COR-L47 (cell line): ENCODE data around the gene TMEFF2.

Source experiments
- DNase-seq: peaks from one replicate; lab custom pipeline; 2025; lab: John Stamatoyannopoulos, UW

TMEFF2 gene

GRCh38 chr2:191965733-191966132 is 229.0 kb downstream of the TMEFF2 start:
- DNase-seq, result no peak

- no peak for DNase-seq
Observed at GRCh38 chr2:191961556-191961955, 233.2 kb downstream of the TMEFF2 start.

- no peak for DNase-seq
Observed at GRCh38 chr2:191959209-191959608, 235.5 kb downstream of the TMEFF2 start.

DNA sequence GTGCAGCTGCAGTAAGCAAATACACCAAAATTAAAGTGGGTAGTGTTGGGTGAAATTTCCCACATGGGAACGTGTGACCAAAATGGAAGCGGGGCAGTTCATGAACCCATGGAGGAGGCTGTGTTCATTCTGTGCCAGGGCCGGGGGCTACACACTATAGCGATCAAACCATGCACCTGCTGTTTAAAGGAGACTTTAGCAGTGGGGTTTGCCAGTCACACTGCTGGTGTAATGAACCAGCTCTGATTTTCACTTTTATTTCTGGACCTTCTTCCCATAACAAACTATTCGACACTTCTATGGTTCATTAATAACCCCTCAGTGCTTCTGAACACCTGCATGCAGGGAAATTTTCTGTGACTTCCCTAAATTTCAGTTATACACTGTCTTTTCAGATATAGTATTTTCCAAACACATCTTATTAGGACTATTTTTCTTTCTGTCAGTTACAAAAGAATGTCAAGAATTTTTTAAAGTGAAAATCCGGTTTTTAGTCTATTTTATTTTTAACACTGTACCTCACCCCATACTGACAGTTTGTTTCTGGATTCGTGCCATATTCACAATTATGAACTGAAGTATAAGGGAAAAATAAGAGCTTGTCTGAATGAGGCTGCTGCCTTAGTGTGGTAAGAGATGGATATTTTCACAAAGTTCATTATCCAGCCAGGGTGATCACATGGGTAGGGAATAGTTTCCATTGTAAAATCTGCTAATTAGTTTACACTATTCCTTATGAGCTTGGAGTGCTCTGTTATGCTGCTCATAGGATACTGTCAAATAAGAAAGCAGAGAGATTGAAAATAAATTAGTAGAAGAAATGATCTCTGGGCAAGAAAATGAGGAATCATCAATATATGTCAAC is 236.5 kb downstream of the TMEFF2 start:
- DNase-seq, result peak; percentile 2

DNA sequence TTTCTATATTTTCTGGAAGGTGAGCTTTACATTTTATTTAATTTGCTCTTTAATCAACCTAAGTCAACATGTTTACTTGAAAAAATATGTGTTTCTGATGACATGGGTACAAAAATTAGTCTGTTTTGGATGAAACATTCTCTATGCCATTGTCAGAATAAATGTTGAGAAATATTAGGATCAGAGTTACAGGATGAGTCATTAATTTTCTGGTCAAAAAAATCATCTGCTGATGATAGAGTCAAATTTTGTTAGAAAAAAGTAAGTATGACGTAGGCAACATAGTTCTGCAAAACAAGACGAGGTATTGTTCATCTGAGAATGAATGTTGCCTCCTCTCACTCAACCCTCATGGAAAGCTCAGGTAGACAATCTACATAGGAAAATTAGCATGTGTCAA is 240.3 kb downstream of the TMEFF2 start:
- DNase-seq, result no peak

DNA sequence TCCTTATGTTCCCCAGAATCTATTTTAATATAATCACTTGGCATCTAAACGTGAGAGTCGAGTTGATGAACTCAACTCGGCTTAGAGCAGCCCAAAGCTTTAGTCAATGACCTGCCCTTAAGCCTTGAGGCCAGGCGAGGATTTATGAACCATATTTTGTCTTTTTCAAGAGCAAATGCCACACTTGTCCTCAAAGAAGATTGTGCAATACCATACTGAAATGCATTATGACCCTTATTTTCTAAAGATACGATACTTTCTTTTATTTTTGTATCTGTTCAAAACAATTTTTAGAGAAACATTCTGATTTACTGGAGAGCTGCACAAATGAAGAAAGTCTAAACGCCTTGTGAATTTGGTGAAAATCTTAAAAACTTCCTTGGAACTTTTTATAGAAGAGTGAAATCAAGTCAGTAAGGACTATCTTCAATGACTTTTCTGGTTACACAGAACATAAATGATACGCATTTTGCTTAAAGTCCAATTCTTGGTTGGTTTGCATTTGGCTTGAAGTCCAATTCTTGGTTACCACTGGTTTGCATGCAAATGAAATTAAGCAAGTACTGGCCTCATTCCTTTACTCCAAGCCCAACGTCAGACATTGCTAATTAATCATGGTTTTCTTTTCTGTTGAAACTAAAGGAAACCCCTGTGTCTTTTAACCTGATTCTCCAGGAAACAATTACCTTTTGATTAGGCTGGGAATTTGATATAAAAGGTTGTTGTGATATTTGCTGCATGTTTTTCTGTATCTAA is 242.0 kb downstream of the TMEFF2 start:
- no peak for DNase-seq

GRCh38 chr2:191951832-191952231 is 242.9 kb downstream of the TMEFF2 start:
- DNase-seq, result no peak

- DNase-seq, result no peak
Observed at GRCh38 chr2:191951376-191951775, 243.4 kb downstream of the TMEFF2 start.

GRCh38 chr2:191950132-191950874 is 244.4 kb downstream of the TMEFF2 start:
- DNase-seq, result no peak

DNA sequence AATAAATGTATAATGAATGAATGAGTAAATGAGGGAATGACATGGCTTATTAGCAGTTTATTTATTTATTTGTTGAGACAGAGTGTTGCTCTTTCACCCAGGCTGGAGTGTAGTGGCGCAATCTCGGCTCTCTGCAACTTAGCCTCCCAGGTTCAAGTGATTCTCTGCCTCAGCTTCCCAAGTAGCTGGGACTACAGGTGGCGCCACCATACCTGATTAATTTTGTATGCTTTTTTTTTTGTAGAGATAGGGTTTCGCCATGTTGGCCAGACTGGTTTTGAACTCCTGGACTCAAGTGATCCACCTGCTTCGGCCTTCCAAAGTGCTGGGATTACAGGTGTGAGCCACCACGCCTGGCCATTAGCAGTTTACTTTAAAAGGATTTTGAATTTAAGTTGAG is 247.5 kb downstream of the TMEFF2 start:
- no peak for DNase-seq

DNA sequence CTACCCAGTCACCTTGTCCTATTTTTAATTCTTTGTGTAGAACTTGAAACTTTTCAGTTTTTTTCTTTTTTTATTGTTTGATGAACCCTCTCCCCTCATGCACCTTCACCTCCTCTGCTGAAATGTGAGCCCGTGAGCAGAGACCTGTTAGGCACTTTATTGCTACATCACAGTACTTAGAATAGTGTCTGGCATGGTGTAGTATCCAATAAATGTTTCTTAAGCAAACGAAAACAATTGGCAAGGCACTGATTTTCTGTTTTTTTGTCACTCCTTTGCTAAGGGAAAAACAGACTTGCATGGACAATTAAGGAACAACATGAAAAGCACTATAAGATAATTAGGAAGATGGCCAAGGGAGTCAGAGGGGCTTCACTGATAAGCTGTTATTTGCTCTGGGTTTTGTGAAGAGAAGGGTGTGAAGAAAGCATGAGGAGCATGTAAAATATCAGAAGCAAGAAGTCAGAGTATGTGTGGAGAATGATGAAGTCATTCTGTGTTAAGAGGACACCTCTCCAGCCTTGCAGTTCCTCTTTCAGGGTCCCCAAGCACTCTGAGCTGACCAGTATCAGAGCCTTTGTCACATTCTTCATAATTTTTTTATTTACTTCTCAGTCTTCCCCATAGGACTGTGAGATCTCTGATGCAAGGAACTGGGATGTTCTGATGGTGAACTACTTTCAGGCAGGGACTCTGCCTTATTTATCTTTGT is 248.1 kb downstream of the TMEFF2 start:
- DNase-seq, result no peak

DNA sequence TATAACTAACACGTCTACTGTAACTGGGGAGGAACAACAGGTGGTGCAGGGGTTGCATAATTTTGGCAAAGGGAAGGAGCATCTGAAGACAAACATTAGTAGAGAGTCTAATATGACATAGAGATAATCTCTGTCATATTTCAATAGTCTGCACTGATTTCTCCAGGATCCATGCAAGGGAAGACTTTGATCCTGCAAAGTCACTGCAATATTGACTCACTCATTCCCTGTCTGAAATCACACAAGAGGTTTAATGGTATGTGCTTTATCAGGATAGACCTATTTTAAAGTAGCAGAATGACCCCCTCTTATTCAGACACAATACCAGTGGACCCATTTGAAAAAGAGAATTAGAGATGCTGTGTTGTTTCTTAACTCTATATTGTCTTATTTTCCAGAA is 249.1 kb downstream of the TMEFF2 start:
- DNase-seq, result no peak

DNA sequence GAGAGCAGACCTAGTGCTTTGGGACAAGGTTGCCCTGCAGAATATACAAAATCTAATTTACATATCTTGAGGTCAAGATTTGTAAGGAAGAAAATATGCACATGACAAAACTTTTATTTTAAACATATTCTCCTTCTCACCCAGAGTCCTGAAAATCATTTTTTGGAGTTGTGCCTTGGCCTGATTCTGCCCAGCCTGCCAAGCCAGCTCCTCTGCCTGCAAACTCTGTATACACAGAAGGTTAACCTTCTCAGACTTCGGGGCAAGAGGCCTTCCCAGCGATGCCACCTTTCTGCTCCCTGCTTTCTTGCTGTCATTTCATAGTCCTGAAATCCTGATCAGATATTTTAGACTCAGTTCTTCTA is 252.0 kb downstream of the TMEFF2 start:
- no peak for DNase-seq

DNA sequence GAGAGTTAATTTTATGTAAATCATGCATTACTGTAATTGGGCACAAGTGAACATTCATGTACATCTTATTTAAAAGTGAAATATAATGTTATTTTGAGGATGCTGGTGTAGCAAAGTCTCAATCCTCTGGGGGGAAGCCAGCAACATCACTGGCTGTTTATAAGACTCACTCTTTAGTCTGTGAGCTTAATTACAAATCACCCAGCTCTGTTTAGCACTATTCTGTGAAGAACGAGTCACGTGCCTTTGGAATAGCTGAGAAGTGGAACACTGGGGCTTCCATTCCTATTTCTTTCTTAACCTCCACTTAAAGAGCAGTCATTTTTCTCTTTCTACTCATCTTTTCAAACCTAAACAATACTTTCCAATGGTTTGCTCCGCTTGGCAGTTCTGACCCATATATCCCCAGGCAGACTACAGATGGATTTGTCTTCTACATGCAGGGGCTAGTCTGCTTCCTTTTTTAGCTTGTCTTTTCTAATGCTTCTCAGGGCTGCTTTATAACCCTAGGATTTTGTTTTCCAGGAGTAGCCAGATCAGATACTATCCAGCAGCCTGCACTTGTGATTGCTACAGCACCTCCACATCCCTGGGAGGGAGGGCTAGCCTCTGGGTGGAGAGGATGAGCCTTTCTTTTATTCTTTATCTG is 252.5 kb downstream of the TMEFF2 start:
- no peak for DNase-seq

- DNase-seq, result no peak
Observed at GRCh38 chr2:191941376-191941929, 253.3 kb downstream of the TMEFF2 start.

DNA sequence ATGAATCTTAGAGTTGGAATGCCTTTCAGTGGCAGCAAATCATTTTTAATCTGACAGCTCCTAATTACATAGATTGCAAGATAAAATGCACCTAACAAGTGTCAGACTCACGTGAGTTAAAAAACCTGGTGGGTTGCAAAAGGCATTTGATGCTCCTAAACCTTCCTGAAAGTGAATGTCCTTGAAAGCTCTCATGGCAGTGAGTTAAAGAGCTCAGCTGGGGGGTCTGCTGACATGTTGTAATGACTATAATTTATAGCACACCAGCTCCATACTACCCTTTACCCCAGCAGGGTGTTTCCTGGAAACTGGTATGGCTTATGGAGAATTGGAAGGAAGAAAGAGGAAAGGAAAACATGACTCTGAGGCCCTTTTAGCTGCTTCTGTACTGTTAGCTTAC is 256.0 kb downstream of the TMEFF2 start:
- peak; percentile 57 for DNase-seq

DNA sequence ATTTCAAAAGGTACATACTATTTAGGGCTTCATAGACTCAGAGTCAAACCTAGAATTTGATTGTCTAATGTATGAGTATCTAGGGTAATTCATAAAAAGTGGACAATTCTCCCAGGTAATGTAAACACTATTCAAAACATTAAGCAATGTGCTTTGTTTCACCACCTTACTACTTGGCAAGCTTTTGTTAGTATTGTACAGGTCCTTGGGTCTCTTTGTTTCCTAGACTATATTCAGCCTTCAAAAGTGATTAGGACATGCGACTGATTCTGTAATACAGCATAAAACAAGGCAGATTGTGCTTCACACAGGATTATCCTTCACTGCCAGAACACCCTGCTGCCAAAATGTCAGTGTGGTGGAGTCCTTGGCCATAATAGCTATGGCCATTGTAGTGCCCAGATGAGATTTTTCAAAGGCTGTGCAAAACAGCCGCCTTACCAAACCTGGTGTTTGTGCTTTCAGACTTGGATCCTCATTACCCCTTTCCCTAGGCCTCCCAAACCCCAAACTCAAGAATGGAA is 257.8 kb downstream of the TMEFF2 start:
- DNase-seq, result no peak

- no peak for DNase-seq
Observed at GRCh38 chr2:191935247-191935646, 259.5 kb downstream of the TMEFF2 start.

- DNase-seq, result no peak
Observed at GRCh38 chr2:191933307-191934105, 261.2 kb downstream of the TMEFF2 start.

DNA sequence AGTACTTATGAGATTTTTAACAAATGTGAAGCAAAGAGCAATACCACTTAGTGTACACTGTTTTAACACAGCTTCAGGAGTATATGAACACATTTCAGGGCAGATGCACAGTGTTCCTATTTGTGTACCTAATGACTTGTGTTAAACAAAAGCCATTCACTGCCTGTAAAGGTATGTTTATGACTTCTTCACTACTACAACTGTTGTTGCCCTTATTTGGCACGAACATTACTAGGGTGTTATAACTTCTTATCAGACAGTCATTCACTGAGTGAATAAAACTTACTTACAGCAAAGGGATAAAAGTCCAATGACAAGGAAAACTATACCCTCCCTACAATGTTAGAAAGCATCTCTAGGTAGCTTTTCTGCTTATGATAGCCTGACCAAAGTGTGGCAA is 262.4 kb downstream of the TMEFF2 start:
- DNase-seq, result no peak
